Gastrocnemius medialis (tissue), 4 donors: Measurements from ENCODE around the gene ACAP1.

ENCODE experiments used
- POLR2A ChIP-seq, 2 donors: fragments of 450-650 bp; IDR thresholded peaks; one replicate each; pipeline ENCODE4 v1.6.1; 2017; ENCODE audit warnings: antibody characterized with exemption in 2 of 2, mild to moderate bottlenecking in 2 of 2, moderate library complexity in 2 of 2
- TF ChIP-seq, protein P1 (sequence below), 5 experiments: fragments of 450-650 bp in 3 of 5; fragments of 200-600 bp in 2 of 5; sonication (generic) in 2 of 5; IDR thresholded peaks in 4 of 5; conservative IDR thresholded peaks in 1 of 5; 1 replicate in 4 of 5; 2 replicates in 1 of 5; pipeline ENCODE4 v1.5.1; 2016 to 2019; ENCODE audit warnings: antibody characterized with exemption in 5 of 5, mild to moderate bottlenecking in 3 of 5, moderate library complexity in 3 of 5

- TF ChIP-seq, protein P1, sequence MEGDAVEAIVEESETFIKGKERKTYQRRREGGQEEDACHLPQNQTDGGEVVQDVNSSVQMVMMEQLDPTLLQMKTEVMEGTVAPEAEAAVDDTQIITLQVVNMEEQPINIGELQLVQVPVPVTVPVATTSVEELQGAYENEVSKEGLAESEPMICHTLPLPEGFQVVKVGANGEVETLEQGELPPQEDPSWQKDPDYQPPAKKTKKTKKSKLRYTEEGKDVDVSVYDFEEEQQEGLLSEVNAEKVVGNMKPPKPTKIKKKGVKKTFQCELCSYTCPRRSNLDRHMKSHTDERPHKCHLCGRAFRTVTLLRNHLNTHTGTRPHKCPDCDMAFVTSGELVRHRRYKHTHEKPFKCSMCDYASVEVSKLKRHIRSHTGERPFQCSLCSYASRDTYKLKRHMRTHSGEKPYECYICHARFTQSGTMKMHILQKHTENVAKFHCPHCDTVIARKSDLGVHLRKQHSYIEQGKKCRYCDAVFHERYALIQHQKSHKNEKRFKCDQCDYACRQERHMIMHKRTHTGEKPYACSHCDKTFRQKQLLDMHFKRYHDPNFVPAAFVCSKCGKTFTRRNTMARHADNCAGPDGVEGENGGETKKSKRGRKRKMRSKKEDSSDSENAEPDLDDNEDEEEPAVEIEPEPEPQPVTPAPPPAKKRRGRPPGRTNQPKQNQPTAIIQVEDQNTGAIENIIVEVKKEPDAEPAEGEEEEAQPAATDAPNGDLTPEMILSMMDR (IDR thresholded peaks at IDR 0.05 in 4 of 5, conservative IDR thresholded peaks at IDR 0.05 in 1 of 5) = peak in 2 of 5 experiments; percentile 42 to 58
- TF ChIP-seq POLR2A (IDR thresholded peaks at IDR 0.05) = no peak
These were observed 16.2 kb downstream of the ACAP1 start for GRCh38 chr17:7352503-7352889.
